ENCODE results near the gene APOL3. TPM values are rescaled to one million over a fixed set of nuclear protein-coding genes. Genes with fewer than 3 reads are reported as not detected.

APOL3 gene
- total RNA-seq, 1 donor from 2014 or later = not detected

- no peak overlapping the region for H3K27ac Mint-ChIP-seq (ENCODE audit: unreplicated experiment)
- DNase-seq (ENCODE audit: low read depth, low spot score) = no peak
- peaks cover 6% of the 10 kb centered on the region for H3K4me1 Mint-ChIP-seq
- H3K36me3 Mint-ChIP-seq (ENCODE audit: low read depth) = no peaks in the 10 kb centered on the region
- TF ChIP-seq CTCF (conservative IDR thresholded peaks at IDR 0.05) = no peak
- no peaks in the 10 kb centered on the region for H3K9me3 Mint-ChIP-seq
- H3K4me3 Mint-ChIP-seq = no peak overlapping the region
- no peaks in the 10 kb centered on the region for H3K27me3 Mint-ChIP-seq (ENCODE audit: low read depth)
Measured at GRCh38 chr22:36107436-36107835, 53.1 kb downstream of the APOL3 start.

DNA sequence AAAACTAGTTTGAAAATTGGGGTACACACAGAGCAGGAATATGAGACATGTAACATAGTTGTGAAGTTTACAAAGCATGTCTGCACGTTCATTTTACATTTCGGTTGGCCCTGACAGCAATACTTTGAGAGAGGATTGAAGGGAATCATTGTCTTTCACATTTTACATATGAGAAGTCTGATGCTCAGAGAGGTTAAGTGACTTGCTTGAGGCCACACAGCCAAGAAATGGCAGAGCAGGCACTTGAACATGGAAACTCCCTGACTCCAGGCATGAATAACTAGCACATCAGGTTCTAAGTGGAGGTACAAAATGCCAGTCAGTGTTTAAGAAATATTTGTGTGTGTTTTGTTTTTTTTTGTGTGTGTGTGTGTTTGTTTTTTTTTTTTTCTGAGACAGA lies 53.6 kb downstream of the APOL3 start:
- no peak for TF ChIP-seq CTCF (conservative IDR thresholded peaks at IDR 0.05)
- Mint-ChIP-seq H3K36me3 (ENCODE audit: low read depth) (no peaks in the 10 kb centered on the region), H3K27ac (ENCODE audit: unreplicated experiment) (peak overlapping the region; percentile 5), H3K27me3 (ENCODE audit: low read depth) (no peaks in the 10 kb centered on the region), H3K4me1 (peaks cover 6% of the 10 kb centered on the region), H3K9me3 (no peaks in the 10 kb centered on the region), H3K4me3 (no peak overlapping the region)
- DNase-seq (ENCODE audit: low read depth, low spot score) = no peak

GRCh38 chr22:36104988-36105387 lies 55.6 kb downstream of the APOL3 start:
- Mint-ChIP-seq H3K36me3 (ENCODE audit: low read depth) (no peaks in the 10 kb centered on the region), H3K27me3 (ENCODE audit: low read depth) (no peaks in the 10 kb centered on the region)

GRCh38 chr22:36104435-36104834 lies 56.1 kb downstream of the APOL3 start:
- Mint-ChIP-seq H3K4me1 (no peaks in the 10 kb centered on the region), H3K4me3 (no peak overlapping the region), H3K9me3 (no peaks in the 10 kb centered on the region), H3K27me3 (ENCODE audit: low read depth) (no peaks in the 10 kb centered on the region), H3K36me3 (ENCODE audit: low read depth) (no peaks in the 10 kb centered on the region), H3K27ac (ENCODE audit: unreplicated experiment) (no peak overlapping the region)
- no peak for TF ChIP-seq CTCF (conservative IDR thresholded peaks at IDR 0.05)
- DNase-seq (ENCODE audit: low read depth, low spot score) = no peak

More at GRCh38 chr22:36104988-36105387, 55.6 kb downstream of the APOL3 start:
- no peak overlapping the region for H3K27ac Mint-ChIP-seq (ENCODE audit: unreplicated experiment)
- TF ChIP-seq CTCF (conservative IDR thresholded peaks at IDR 0.05) = no peak
- H3K9me3 Mint-ChIP-seq = no peaks in the 10 kb centered on the region
- peaks cover 2% of the 10 kb centered on the region for H3K4me1 Mint-ChIP-seq
- no peak overlapping the region for H3K4me3 Mint-ChIP-seq
- DNase-seq (ENCODE audit: low read depth, low spot score) = no peak

GRCh38 chr22:36103891-36104290 lies 56.7 kb downstream of the APOL3 start:
- H3K4me3 Mint-ChIP-seq = no peak overlapping the region
- H3K36me3 Mint-ChIP-seq (ENCODE audit: low read depth) = no peaks in the 10 kb centered on the region
- H3K9me3 Mint-ChIP-seq = no peaks in the 10 kb centered on the region
- H3K27me3 Mint-ChIP-seq (ENCODE audit: low read depth) = no peaks in the 10 kb centered on the region
- no peak overlapping the region for H3K27ac Mint-ChIP-seq (ENCODE audit: unreplicated experiment)
- TF ChIP-seq CTCF (conservative IDR thresholded peaks at IDR 0.05) = no peak
- no peaks in the 10 kb centered on the region for H3K4me1 Mint-ChIP-seq
- no peak for DNase-seq (ENCODE audit: low read depth, low spot score)

DNA sequence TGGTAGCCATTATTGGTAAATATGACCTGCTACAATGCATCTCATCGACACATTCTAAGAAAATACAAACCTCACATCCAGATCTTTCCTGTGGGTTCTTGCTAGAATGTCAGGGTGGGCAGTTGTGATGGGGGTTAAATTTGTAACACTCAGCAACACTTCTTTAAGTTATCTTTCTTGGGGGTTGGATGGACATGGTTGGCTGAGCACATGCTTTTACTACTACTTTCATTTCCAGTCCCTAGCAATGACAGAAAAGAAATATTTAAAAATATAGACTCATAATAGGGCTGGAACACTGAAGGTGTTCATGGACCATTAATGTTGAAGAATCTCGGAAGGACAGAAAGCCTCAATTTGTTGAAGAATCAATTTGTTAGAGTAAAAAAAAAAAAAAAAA lies 57.6 kb downstream of the APOL3 start:
- no peak for DNase-seq (ENCODE audit: low read depth, low spot score)
- H3K4me1 Mint-ChIP-seq = no peaks in the 10 kb centered on the region
- H3K9me3 Mint-ChIP-seq = no peaks in the 10 kb centered on the region
- no peak overlapping the region for H3K4me3 Mint-ChIP-seq
- no peak overlapping the region for H3K27ac Mint-ChIP-seq (ENCODE audit: unreplicated experiment)
- TF ChIP-seq CTCF (conservative IDR thresholded peaks at IDR 0.05) = no peak
- no peaks in the 10 kb centered on the region for H3K27me3 Mint-ChIP-seq (ENCODE audit: low read depth)
- no peaks in the 10 kb centered on the region for H3K36me3 Mint-ChIP-seq (ENCODE audit: low read depth)

Data from neural crest cell (in vitro differentiated cells).